Measurements from ENCODE around the gene PIGZ. TPM values are rescaled to one million over a fixed set of nuclear protein-coding genes. Genes with fewer than 3 reads are reported as not detected.

Gene PIGZ
- total RNA-seq, 1 donor from 2014 or later: 4.6 TPM

DNA sequence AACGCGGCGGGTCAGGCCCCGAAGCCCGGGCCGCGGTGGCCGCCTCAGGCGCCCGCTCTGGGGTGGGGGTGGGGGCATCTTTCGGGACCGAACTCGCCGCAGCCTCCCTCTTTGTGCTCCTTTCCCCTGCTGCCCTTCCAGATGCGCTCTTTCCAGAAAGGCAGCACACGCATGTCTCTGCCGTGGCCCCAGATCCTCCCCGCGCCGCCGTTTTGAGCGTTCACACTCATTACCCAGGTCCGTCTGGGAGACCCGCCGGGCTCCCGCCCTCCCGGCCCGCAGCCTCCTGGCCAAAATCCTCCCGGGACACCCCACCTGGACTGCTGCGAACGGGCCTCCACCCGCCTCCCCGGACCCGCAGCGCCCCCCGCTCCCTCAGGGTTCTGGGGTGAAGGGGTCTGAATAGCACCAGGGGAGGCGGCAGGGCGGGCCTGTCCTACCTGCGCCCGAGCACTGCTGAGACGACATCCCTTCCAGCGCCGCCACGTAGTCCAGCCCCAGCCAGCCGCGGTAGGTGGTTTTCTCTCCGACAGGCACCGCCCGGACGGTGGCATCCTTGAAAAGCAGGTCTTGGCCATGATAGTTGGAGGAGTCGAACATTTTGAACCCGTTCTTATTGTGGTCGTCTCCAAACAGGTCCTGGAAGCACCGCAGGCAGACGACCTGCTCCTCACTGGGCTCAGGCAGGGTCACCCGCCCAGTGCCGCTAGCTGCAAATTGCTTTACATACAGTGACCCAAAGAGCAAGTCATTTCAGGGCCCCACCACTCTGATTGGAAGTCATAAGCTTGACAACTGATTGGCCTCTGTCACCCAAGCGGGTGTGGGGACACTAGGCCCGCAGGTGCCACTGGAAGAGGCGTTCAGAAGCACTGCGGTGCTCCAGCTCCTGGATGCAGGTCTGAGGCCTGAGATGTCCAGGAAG lies 35.1 kb upstream of the PIGZ start:
- Histone ChIP-seq H3K4me3 (peak overlapping the region; percentile 68), H3K27ac (peak overlapping the region; percentile 62), H3K27me3 (ENCODE audit: low read depth) (no peaks in the 10 kb centered on the region), H3K4me1 (peaks cover 19% of the 10 kb centered on the region), H3K36me3 (no peaks in the 10 kb centered on the region), H3K9me3 (no peaks in the 10 kb centered on the region)
- no peak for DNase-seq
- intact Hi-C loops (cut with DNase I): no loop called here
- peak; percentile 24 to 25 for ATAC-seq
- TF ChIP-seq, protein P1, sequence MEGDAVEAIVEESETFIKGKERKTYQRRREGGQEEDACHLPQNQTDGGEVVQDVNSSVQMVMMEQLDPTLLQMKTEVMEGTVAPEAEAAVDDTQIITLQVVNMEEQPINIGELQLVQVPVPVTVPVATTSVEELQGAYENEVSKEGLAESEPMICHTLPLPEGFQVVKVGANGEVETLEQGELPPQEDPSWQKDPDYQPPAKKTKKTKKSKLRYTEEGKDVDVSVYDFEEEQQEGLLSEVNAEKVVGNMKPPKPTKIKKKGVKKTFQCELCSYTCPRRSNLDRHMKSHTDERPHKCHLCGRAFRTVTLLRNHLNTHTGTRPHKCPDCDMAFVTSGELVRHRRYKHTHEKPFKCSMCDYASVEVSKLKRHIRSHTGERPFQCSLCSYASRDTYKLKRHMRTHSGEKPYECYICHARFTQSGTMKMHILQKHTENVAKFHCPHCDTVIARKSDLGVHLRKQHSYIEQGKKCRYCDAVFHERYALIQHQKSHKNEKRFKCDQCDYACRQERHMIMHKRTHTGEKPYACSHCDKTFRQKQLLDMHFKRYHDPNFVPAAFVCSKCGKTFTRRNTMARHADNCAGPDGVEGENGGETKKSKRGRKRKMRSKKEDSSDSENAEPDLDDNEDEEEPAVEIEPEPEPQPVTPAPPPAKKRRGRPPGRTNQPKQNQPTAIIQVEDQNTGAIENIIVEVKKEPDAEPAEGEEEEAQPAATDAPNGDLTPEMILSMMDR (IDR thresholded peaks at IDR 0.05): no peak

DNA sequence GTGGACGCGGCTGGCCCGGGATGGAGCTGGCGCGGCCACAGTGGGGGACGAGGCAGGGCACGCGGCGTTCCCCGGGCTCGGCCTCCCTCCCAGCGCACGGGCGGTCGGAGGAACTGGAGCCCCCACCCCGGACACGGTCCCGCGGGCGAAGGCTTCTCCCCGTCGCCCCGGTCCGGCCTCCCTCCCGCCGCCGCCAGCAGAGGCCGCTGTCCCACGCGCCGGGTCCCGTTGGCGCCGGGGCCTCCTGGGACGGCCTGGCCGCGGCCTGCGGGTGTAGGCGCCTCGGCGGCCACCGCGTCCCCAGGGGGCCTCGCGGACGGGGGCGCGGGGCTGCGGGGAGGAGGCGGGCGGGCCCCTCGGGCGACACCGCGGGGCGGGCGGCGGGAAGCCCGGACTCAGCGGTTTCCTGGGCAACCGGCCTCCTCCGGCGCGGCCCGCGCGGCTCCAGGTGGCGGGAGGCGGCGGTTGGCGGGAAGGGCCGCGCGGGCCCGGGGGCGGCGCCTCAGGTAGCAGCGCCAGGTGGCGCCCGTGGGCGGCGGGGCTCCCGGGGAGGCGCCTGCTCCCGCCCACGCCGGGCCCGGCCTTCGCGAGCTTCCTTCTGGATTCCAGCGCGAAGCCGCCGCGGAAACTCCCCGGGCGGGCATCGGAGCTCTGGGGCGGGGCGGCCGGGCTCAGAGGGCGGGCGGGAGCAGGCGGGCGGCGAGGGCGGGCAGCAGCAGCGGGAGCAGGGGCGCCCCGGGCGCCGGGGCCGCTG lies 34.2 kb upstream of the PIGZ start:
- no peaks in the 10 kb centered on the region for H3K9me3 ChIP-seq
- TF ChIP-seq, protein P1 (IDR thresholded peaks at IDR 0.05): peak; percentile 72
- peaks cover 19% of the 10 kb centered on the region for H3K4me1 ChIP-seq
- no peaks in the 10 kb centered on the region for H3K27me3 ChIP-seq (ENCODE audit: low read depth)
- H3K27ac ChIP-seq: peak overlapping the region; percentile 79
- intact Hi-C loops (cut with DNase I): no loop called here
- peak; percentile 92 for DNase-seq
- peak; percentile 91 to 92 for ATAC-seq
- no peaks in the 10 kb centered on the region for H3K36me3 ChIP-seq
- H3K4me3 ChIP-seq: peak overlapping the region; percentile 68

DNA sequence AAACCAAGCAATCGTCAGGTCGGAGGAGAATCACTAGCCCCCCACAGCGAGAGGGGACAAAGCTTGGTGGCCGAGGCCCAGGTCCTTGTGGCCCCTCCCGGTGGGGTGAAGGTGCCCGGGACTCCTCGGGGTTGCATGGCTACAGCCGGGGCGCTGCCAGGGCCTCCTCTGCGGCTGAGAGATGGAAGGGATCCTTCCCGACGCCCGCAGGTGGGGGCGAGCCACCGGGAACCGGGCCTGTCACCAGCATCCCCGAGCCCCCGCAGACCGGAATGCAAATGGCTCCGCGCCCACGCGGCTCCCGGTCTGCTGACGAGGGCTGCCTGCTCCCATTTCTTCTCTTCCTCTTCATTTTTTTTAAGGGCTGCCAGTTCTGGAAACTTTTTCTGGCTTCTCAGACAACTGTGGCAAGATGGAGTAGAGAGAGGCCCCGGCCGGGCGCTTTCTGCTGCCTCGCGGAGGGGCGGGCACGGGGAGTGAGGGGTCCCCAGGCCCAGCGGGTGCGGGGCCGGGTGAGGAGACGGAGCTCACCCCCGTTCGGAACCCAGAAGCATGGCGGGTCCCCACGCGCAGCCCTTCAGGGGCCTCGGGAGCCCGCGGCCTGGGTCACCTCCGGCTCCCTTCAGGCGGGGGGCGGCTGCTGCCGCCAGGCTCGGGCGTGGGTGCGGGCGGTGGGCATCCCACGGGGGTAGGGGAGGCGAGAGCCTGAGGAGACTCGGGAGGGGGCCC lies 33.5 kb upstream of the PIGZ start:
- Histone ChIP-seq H3K27ac (peak overlapping the region; percentile 79), H3K27me3 (ENCODE audit: low read depth) (no peaks in the 10 kb centered on the region), H3K4me1 (peaks cover 19% of the 10 kb centered on the region), H3K4me3 (peak overlapping the region; percentile 68), H3K9me3 (no peaks in the 10 kb centered on the region), H3K36me3 (no peaks in the 10 kb centered on the region)
- ATAC-seq (peak; percentile 37 to 45), DNase-seq (no peak)
- intact Hi-C loops (cut with DNase I): no loop called here
- TF ChIP-seq, protein P1 (IDR thresholded peaks at IDR 0.05): no peak

DNA sequence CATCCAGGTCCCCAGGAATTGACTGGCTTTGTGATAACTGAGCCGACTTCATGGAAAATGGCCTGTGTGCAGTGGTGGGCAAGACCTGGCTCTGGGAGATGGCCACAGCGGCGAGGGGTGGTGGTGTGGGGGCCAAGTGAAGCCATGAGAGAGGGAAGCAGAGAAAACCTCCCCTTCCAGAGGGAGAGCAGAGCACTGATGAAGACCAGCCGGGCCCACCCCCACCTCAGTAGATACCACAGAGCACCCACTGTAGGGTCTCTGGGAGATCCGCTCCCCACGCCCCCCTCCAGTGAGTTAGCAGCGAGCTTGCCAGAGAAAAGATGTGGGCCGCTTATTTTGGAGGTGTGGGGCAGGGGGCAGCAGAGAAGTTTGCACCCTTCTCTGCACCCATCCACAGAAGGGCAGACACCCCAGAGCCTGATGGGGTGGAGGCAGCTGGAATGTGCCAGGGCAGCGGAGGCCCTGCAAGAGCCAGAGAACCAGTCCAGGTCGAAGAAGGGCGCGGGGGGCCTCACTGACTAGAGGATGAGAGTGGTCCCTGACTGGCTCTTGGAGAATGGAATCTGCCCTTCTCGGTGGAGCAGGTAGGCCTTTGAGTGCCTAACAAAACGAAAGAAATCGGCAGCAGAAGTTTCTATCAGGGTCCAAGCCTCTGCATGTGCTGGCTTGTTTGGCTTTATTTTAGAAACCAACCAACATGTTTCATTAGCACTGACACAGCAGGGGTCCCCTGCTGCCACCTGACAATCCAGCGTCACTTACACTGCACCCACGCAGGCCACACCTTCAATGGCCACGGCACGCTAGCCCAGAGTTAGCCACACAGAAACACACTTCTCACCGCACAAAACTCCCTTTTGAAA lies 32.7 kb upstream of the PIGZ start:
- Histone ChIP-seq H3K9me3 (no peaks in the 10 kb centered on the region), H3K4me1 (peaks cover 19% of the 10 kb centered on the region), H3K27ac (peak overlapping the region; percentile 79), H3K27me3 (ENCODE audit: low read depth) (no peaks in the 10 kb centered on the region), H3K4me3 (peak overlapping the region; percentile 68), H3K36me3 (no peaks in the 10 kb centered on the region)
- TF ChIP-seq, protein P1 (IDR thresholded peaks at IDR 0.05): no peak
- DNase-seq (no peak), ATAC-seq (no peak)
- intact Hi-C loops (cut with DNase I): no loop called here

Data from lower lobe of right lung (tissue), 2 donors.